Body of pancreas (tissue), 4 donors: ENCODE results near the gene GUCY2F. TPM values are rescaled to one million over a fixed set of nuclear protein-coding genes. Genes with fewer than 3 reads are reported as not detected.

Source experiments
- ATAC-seq: fragments of 150-250 bp; one replicate; pipeline ENCODE4 v1.9.1; 2016
- DNase-seq, 4 donors: peaks; one replicate each; pipeline ENCODE4 v3.0.0-alpha.2; 2019
- H3K27ac ChIP-seq, 4 donors: fragments of 200-600 bp; sonication (generic); 1 replicate in 3 of 4; 2 replicates in 1 of 4; pipeline versions ENCODE4 v1.5.1 to v1.6.1; 2016 to 2019; ENCODE audit warnings: mild to moderate bottlenecking in 1 of 4, mixed read lengths in 1 of 4, moderate library complexity in 1 of 4
- H3K27me3 ChIP-seq, 2 donors: fragments of 200-600 bp; sonication (generic); one replicate each; pipeline ENCODE4 v1.6.0; 2016; ENCODE audit warnings: mild to moderate bottlenecking in 1 of 2
- H3K36me3 ChIP-seq, 2 donors: fragments of 200-600 bp; sonication (generic); replicated peaks in 1 of 2; 2 replicates each; pipeline ENCODE4 v1.5.1; 2016; ENCODE audit warnings: low read depth in 2 of 2; ENCODE audit not compliant: insufficient read depth in 1 of 2
- H3K4me1 ChIP-seq: fragments of 200-600 bp; sonication (generic); one replicate; pipeline ENCODE4 v1.6.0; 2016
- H3K4me3 ChIP-seq, 2 donors: fragments of 200-600 bp; sonication (generic); 1 replicate in 1 of 2; 2 replicates in 1 of 2; pipeline ENCODE4 v1.5.1; 2016 to 2019
- H3K9me3 ChIP-seq, 3 donors: fragments of 200-600 bp; sonication (generic); 1 replicate in 2 of 3; 2 replicates in 1 of 3; pipeline ENCODE4 v1.5.1; 2016
- POLR2A ChIP-seq, 3 donors: fragments of 450-650 bp; IDR thresholded peaks; one replicate each; pipeline ENCODE4 v1.6.1; 2016; ENCODE audit warnings: antibody characterized with exemption in 3 of 3, mild to moderate bottlenecking in 2 of 3
- WGBS, 2 donors: methylation state at CpG; one replicate each; pipeline ENCODE4 v1.1.5; 2017; 5-methylcytosine and 5-hydroxymethylcytosine counted together
- intact Hi-C: fragments of 100-400 bp; cut with DNase I; formaldehyde crosslinking; loops from one replicate; pipeline ENCODE4 v1.15.1; 2023
- total RNA-seq, 2 donors: library from RNA; depleted of rRNA; stranded (reverse); fragments of >200 nt; gene quantifications; one replicate each; pipeline ENCODE4 v1.1.0, GENCODE V29; 2016
- TF ChIP-seq, protein P1 (sequence below), 7 experiments: fragments of 450-650 bp in 4 of 7; fragments of 200-600 bp in 3 of 7; sonication (generic) in 3 of 7; IDR thresholded peaks; one replicate each; pipeline ENCODE4 v1.5.1; 2016 to 2019; ENCODE audit warnings: antibody characterized with exemption in 7 of 7

GUCY2F gene
- total RNA-seq, 2 donors from 2014 or later: not detected

DNA sequence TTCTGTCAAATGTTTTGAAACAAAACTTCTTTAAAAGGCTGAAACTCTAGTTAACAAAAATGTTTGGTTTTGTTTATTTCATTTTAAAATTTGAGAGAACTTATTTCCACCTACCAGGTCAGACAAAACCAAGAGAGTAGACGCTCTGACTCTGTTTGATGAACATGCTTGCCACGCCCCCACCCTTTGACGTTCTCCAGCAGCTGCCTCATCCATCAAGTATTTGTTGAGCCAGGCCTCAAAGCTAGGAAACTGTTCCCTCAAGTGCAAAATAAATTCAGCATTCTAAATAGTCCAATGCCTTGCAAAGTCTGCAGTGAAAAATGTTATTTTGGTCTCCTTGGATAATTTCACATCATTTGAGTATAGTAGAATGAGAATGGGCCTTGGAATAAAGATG lies 121.6 kb downstream of the GUCY2F start:
- Histone ChIP-seq H3K36me3 (no peaks in the 10 kb centered on the region), H3K9me3 (no peaks in the 10 kb centered on the region), H3K4me3 (no peak overlapping the region), H3K27me3 (no peaks in the 10 kb centered on the region), H3K27ac (no peak overlapping the region), H3K4me1 (no peaks in the 10 kb centered on the region)
- TF ChIP-seq POLR2A (IDR thresholded peaks at IDR 0.05): no peak
- TF ChIP-seq, protein P1, sequence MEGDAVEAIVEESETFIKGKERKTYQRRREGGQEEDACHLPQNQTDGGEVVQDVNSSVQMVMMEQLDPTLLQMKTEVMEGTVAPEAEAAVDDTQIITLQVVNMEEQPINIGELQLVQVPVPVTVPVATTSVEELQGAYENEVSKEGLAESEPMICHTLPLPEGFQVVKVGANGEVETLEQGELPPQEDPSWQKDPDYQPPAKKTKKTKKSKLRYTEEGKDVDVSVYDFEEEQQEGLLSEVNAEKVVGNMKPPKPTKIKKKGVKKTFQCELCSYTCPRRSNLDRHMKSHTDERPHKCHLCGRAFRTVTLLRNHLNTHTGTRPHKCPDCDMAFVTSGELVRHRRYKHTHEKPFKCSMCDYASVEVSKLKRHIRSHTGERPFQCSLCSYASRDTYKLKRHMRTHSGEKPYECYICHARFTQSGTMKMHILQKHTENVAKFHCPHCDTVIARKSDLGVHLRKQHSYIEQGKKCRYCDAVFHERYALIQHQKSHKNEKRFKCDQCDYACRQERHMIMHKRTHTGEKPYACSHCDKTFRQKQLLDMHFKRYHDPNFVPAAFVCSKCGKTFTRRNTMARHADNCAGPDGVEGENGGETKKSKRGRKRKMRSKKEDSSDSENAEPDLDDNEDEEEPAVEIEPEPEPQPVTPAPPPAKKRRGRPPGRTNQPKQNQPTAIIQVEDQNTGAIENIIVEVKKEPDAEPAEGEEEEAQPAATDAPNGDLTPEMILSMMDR (IDR thresholded peaks at IDR 0.05): no peak
- DNase-seq (no peak), ATAC-seq (no peak)
- intact Hi-C loops: no loop called here
- WGBS, 2 donors: 30 to 40% methylated on average over 3 of the region's 3 CpGs

DNA sequence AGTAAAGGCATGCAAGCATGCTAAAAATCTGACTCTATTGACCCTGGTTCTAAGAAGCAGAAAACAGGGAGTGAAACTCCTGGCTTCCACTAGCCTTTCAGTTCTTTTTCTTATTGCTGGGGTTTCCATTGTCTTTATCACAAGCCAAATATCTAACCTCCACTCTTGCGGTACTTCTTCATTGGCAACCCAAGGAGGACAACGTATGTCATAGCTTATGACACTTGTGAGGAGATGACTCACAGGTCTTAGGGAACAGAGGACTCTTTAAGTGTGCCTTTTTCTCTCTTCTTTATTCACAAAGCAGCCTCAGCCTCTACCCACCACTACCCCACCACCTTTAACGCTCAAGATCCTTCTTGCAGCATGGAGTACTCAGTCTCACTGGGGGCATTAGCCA lies 124.2 kb downstream of the GUCY2F start:
- TF ChIP-seq POLR2A (IDR thresholded peaks at IDR 0.05): no peak
- TF ChIP-seq, protein P1 (IDR thresholded peaks at IDR 0.05): no peak
- H3K27me3 ChIP-seq: no peaks in the 10 kb centered on the region
- H3K36me3 ChIP-seq: no peaks in the 10 kb centered on the region
- H3K27ac ChIP-seq: no peak overlapping the region
- intact Hi-C loops: no loop called here
- no peak overlapping the region for H3K4me3 ChIP-seq
- H3K4me1 ChIP-seq: no peaks in the 10 kb centered on the region
- no peak for DNase-seq
- ATAC-seq: no peak
- 76 to 83% methylated on average over 3 of the region's 3 CpGs for WGBS, 2 donors
- no peaks in the 10 kb centered on the region for H3K9me3 ChIP-seq

DNA sequence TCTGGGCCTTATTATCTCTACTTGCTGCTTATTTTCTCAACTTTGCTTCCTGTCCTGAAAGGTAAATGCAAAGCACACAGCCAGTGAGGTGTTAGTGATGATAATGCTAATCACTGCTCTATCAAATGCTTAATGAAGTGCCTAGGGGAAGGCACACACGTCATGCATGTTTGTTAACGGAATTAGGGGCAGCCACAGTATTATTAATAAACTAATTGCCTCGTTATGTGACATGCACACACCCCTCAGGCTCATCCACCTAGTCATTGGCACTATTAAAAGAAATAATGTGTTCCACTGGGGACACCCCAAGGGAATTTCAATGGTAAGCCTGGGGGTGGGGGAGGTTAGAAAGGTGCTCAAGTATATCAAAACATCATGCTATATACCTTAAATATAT lies 125.2 kb downstream of the GUCY2F start:
- 40 to 53% methylated on average over 2 to 3 of the region's 3 CpGs for WGBS, 2 donors
- no peaks in the 10 kb centered on the region for H3K9me3 ChIP-seq
- H3K4me3 ChIP-seq: no peak overlapping the region
- H3K27ac ChIP-seq: no peak overlapping the region
- DNase-seq: no peak
- peaks cover 5% of the 10 kb centered on the region for H3K4me1 ChIP-seq
- intact Hi-C loops: no loop called here
- no peaks in the 10 kb centered on the region for H3K27me3 ChIP-seq
- ATAC-seq: no peak
- TF ChIP-seq, protein P1 (IDR thresholded peaks at IDR 0.05): no peak
- TF ChIP-seq POLR2A (IDR thresholded peaks at IDR 0.05): no peak
- H3K36me3 ChIP-seq: no peaks in the 10 kb centered on the region

DNA sequence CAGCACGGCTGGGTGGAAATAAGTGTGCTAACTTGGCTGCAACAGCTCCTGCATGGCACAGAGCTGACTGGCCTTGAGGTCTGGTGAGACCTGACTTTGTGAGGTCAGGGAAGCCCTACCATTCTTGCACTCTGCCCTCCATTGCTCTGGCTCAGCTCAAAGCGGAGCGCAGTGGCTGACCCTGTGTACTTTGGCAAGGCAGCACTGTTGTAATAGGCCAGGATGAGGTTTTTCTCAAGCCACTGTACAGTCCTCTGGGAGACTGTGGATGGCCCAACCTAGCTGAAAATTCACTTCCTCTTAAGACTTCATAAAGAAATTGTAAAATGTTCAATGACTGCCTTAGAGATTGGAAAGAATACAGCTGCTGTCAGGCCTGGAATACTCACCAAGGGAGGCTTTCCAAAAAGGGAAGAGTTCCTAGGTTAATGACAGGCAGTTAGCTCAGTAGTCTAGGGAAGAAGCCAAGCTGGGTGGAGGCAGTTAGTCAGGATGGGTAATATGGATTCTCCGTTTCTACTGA lies 129.8 kb downstream of the GUCY2F start:
- TF ChIP-seq, protein P1 (IDR thresholded peaks at IDR 0.05): no peak
- TF ChIP-seq POLR2A (IDR thresholded peaks at IDR 0.05): no peak
- WGBS, 2 donors: 23 to 46% methylated on average over 2 to 4 of the region's 4 CpGs
- DNase-seq (peak; percentile 24 to 59 (median 53)), ATAC-seq (peak; percentile 64)
- Histone ChIP-seq H3K36me3 (no peaks in the 10 kb centered on the region), H3K4me1 (peaks cover 5% of the 10 kb centered on the region), H3K27me3 (no peaks in the 10 kb centered on the region), H3K27ac (no peak overlapping the region), H3K9me3 (no peaks in the 10 kb centered on the region), H3K4me3 (no peak overlapping the region)
- intact Hi-C loops: no loop called here

DNA sequence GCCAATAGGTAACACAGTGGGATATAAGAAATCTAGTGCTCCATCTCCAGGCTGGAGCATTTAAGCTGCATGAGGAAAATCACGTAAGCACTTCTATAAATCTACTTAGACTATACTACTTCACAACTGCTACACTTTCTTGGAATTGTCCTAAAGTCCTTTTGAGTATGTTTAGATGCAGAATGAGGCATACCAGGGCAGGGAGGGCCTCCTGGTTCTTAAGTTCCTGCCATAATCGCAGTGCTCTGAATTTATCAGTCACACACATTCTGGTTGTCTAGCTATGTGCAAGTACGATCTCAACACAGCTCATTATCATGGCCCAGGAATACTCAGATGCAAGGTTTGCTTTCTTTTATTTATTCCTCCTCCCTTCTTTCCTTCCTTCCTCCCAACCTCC lies 130.3 kb downstream of the GUCY2F start:
- intact Hi-C loops: no loop called here
- no peaks in the 10 kb centered on the region for H3K36me3 ChIP-seq
- TF ChIP-seq, protein P1 (IDR thresholded peaks at IDR 0.05): no peak
- no peak for TF ChIP-seq POLR2A (IDR thresholded peaks at IDR 0.05)
- H3K9me3 ChIP-seq: no peaks in the 10 kb centered on the region
- H3K27ac ChIP-seq: no peak overlapping the region
- H3K4me1 ChIP-seq: peaks cover 5% of the 10 kb centered on the region
- H3K27me3 ChIP-seq: no peaks in the 10 kb centered on the region
- ATAC-seq (no peak), DNase-seq (no peak)
- WGBS, 2 donors: 64 to 81% methylated on average over 2 to 3 of the region's 3 CpGs
- no peak overlapping the region for H3K4me3 ChIP-seq
